ENCODE measurements around the gene MPP2.
"Not testable (repeated sequence)": the region's sequence is repeated elsewhere in the genome, so short reads cannot be mapped to it uniquely, and the experiment has no call there.

MPP2 gene, protein sequence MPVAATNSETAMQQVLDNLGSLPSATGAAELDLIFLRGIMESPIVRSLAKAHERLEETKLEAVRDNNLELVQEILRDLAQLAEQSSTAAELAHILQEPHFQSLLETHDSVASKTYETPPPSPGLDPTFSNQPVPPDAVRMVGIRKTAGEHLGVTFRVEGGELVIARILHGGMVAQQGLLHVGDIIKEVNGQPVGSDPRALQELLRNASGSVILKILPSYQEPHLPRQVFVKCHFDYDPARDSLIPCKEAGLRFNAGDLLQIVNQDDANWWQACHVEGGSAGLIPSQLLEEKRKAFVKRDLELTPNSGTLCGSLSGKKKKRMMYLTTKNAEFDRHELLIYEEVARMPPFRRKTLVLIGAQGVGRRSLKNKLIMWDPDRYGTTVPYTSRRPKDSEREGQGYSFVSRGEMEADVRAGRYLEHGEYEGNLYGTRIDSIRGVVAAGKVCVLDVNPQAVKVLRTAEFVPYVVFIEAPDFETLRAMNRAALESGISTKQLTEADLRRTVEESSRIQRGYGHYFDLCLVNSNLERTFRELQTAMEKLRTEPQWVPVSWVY

DNA sequence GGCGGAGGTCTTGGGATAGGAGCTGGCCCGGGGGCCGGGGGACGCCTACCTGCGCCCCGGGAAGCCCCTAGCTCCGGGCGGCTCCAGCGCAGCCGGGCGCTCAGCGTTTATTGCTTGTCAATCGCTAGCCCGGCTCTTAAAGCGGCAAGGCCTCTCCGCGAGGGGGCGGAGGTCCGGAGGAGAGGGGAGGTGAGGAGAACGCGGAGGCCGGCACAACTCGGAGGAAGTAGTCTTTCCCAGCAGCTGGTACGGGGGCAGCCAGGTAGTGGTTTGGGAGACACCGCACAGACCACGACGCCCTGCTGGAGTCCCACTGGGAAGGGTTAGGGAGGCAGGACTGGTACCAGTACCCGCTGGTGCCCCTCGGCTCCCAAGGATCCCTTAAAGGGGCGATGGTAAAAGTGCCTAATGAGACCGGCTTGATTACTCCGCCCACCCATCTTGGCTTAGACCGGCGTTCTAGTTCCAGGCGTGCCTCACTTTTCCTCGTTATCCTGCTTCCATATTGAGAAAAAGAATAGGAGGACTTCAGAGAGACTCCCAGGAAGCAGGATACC, at the start of gene MPP2:
MPP2 (minus strand) TSS at position 112 of the 557 bp plus-strand sequence. CDS start 3,076 bp downstream, outside the sequence.
- DNase-seq: peak; percentile 93

DNA sequence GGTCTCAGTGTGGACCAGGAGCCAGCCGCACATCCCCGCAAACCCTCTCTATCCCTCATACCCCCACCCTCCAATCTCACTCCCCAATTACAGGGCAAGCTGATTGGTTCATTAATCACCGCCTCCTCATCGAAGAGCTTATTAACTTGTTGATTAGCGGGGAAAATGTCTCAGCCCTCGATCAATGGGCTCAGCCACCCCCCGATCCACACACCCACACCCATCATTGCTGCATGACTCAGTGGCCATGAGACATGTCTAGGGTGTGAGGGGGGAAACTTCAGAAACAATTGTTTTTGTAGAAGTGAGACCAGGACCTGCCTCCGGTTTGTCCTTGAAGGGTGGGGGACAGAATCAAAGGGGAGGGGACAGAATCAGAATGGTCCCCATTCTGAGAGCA, 48.9 kb upstream of the MPP2 start:
- no peak for DNase-seq

DNA sequence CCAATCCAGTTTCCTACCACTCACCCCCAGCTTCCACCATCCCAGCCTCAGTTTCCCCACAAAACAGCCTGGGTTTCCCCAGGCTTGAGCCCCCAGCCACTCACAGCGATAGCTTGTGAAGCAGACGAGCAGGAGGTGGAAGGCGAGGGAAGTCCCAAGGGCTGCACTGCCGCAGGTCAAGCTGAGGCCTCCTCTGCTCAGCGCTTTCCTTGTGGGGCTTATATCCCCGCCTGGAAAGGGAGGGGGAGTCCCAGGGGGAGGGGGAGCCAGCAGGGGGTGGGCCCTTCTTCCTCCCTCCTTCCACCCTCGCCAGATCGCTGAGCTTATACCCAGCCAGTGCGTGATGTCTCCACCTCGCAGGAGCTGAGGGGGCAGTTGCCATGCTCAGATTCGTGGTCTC, 46.4 kb upstream of the MPP2 start, which contains the start of gene PYY:
PYY (minus strand) TSS at position 195 of the 400 bp plus-strand sequence. CDS start 457 bp downstream, outside the sequence.
- peak; percentile 74 for DNase-seq

DNA sequence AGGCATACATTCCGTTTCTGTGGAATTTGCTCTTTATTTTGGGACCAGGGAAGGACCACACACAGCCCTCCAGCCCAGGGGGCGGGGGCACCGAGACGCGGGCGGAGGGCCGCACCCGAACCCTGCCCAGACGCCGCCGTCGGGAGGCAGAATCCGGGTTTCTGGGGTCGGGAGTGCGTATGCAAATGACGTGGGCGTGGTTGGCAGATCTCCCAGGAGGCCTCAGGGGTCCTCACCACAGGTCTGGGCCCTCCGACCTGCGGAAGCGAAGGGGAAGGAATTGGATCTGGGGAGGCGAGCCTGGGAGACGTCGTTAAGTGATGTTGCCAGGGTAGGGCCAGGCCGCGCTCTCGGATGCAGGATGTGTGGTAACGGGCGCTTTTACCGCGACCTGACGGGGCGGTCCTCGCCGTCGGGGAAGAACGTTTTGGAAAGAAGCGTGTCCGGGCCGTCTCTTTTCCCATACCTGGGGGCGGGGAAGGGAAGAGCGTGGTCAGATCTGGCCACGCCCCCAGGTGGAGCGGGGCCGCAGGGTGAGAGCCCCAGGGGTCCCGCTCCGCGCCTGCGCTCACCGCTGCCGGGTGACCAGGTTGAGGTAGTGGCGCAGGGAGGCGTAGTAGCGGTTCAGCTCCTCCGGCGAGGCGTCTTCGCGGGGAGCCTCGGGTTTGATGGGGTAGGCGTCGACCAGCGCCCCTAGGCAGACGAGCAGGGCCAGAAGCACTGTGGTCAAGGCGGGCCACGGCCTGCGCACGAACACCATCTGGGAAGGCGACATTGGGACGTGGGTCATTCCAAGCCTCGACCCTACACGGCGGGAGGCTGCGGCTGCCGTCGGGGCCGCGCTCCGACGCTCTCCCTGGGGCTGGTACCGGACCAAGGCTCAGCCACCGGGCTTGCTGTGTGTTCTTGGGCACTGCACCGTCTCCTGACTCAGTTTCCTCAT, 45.7 kb upstream of the MPP2 start:
- peak; percentile 90 for DNase-seq

DNA sequence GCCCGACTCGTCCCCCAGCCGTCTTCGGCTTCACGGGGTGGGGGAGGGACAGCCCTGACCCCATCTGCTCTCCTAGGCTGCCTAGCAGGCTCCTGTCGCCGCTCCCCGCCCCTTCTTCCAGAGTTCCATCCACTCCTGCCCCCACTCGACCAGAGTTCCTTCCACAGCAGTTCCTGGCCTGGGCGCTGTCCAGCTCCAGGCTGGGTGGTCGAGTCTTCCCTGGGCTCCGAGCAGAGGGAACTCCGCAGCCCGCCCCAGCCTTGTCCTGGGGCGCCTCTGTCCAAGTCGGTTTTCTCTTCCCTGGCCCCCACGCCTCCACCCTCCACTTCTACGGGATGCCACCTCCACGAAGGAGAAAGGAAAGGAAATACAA, 45.0 kb upstream of the MPP2 start:
- peak; percentile 88 for DNase-seq

DNA sequence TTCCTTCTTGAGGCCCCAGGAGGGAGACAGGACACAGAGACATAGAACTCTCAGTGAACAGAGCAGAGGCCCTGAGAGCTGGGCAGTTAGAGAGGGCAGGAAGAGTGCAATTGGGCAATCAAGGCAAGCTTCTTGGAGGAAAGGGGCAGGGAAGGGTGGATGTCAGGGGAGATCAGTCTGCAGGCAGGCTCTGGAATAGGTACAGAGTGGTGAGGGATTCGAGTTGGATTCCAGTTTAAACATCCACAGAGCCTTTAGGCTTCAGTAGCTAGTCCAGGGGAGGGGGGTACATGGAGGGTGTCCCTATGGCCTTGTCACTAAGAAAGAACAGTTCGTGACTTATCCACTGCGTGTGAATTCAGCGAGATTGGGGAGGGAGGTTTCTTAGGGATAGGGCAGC, 44.4 kb upstream of the MPP2 start:
- DNase-seq: no peak

DNA sequence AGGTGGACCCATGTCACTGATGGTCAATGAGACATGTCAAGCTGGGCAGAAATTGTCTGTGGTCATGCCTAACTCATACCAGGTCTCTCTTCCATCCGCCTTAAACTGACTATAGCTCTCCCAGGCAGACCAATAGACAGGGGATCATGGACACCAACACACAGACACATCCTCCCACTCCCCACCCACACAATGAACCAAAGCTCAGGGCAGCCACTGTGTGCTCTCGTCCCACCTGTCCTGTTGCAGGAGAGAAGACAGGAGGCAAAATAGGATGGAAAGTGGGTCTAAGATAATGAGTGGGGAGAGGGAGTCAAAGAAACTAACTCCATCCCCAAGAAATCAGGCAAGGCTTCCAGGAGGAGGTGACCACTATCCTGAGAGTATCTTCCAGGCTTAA, 43.2 kb upstream of the MPP2 start:
- DNase-seq: no peak

DNA sequence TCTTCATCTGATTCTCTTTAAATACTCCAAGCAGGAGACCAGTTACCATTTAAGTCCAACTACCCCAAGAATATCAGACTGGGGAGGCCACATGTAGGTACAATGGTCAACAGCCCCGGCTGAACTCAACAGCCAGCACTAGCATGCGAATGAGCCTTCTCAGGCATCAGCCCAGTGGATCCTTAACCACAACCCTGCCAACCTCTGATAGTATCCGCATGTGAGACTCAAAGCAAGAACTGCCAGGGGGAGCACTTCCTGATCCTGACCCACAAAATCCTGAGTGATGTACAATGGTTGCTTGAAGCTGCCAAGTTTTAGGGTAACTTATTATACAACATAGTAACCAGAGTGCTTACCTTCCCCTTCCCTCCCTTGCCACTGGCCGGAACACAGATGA, 42.4 kb upstream of the MPP2 start:
- DNase-seq: no peak

DNA sequence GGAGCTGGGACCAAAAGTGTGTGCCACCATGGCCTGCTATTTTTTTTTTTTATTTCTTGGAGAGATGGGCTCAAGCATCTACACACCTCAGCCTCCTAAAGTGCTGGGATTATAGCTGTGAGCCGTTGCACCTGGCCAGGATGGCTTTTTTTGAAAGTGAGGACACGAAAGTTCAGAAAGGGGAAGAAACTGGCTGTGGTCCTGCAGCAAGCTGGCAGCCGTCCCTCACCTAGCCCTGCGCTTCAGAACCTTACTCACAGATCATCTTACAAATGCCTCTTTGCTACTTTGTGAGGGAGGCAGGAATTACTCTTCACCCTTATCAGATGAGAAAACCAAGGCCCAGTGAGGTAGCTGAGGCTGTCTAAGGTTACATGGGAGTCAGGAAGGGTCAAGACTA, 39.4 kb upstream of the MPP2 start:
- no peak for DNase-seq

DNA sequence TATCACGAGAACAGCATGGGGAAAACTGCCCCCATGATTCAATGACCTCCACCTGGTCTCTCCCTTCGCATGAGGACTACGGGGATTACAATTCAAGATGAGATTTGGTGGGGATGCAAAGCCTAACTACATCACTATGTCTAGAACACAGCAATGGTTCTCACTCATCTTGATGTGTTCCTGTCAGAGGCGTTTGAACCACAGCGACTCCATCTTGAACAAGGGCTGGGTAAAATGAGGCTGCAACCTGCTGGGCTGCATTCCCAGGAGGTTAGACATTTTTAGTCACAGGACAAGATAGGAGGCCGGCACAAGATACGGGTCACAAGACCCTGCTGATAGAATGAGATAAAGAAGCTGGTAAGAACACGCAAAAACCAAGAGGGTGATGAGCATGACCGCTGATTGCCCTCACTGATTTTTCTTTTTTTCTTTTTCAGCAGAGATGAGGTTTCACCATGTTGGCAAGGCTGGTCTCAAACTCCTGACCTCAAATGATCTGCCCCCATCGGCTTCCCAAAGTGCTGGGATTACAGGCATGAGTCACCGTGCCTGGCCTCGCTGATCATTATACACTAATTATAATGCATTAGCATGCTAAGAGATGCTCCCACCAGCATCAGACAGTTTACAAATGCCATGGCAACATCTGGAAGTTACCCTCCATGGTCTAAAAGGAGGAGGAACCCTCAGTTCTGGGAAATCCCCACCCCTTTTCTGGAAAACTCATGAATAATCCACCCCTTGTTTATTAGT, 37.9 kb upstream of the MPP2 start:
- DNase-seq: no peak

DNA sequence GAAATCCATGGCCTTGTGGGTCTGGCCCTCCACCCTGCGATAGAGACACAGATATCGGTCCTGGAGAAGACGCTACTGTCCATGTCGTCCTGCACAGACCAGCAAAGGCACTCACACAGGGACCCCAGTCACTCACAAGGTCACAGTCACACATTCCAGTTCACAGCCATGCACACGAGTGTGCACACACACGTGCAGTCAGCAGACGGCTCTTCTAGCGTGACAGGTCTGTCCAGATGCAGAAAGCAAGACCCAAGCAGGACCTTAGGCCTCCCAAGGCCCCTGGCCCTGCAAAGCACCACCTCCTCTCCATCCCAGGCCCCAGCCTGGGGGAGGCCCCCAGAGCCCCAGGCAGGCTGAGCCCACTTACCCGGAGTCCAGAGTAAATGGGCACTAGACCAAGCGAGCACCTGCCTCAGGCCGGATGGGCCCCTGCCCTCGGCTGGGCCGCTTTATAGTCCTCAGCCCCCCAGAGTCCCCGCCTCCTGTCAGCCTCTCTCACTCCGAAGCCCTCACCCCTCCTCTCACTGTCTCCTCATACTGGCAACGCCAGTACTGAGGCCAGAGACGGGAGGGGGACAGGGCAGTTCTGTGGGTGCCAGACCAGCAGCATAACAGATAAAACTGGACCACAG, 34.8 kb upstream of the MPP2 start, which contains the start of gene PPY:
PPY (minus strand) TSS at position 426 of the 635 bp plus-strand sequence. CDS start 822 bp downstream, outside the sequence.
- DNase-seq: no peak

DNA sequence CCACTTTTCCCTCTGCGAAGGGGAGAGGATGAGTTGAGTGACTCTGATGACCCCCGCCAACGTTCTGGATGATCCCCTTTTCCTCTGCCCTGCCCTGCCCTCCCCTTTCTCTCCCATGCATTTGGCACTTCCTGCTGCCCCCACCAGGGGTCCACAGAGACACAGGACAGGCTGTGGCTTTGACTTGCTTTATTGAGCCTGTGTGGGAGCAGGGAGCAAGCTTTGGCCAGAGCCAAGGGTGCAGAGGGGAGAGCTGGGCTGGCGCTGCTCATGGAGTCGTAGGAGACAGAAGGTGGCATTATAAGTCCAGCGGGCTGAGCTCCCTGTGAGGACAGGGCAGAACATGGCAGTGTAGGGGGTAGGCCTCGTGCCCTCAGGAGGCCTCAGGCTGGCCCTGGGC, 33.3 kb upstream of the MPP2 start:
- peak; percentile 87 for DNase-seq

DNA sequence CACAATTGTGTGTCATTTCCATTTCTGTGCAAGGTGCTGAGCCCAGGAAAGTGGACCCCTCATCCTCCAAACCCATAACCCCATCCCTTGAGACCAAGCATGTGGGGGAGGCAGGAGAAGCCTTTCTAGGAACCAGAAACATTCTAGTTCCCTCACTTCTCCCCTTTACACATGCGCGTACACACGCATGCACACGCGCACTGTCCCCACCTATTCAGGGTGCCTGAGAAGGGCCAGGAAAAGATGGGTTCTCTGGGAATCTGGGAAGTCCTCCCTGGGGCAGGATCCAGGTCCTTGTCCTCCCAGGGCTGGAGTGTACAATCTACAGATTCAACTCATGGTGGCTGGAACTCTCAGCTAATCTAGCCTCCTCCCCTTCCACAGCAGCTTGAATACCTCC, 32.5 kb upstream of the MPP2 start:
- DNase-seq: no peak

DNA sequence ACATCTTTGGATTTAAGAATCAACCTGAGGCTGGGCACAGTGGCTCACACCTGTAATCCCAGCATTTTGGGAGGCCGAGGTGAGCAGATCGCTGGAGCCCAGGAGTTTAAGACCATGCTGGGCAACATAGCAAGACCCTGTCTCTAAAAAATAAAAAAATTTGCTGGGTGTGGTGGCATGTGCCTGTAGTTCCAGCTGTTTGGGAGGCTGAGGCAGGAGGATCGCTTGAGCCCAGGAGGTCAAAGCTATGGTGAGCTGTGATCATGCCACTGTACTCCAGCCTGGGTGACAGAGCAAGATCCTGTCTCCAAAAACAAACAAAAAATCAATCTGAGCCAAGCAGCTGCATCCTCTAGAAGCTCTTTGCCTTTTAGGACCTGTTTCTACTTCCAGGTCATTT, 32.1 kb upstream of the MPP2 start:
- not testable (repeated sequence) for DNase-seq

DNA sequence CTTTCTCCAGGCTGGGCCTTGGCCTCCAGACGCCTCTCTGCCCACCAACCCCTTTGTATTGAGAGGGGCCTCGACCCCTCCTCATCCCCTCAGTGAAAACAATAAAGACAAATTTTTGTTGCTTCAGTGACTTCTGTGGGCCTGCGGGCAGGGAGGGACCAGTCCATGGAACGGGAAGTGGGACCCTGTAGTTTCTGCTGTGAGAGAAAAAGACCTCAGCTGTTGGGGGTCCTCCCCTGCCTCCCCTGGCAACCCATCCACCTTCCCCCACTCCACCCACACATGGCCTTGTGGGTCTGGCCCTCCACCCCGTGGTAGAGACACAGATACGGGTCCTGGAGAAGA, 31.5 kb upstream of the MPP2 start:
- DNase-seq: no peak

DNA sequence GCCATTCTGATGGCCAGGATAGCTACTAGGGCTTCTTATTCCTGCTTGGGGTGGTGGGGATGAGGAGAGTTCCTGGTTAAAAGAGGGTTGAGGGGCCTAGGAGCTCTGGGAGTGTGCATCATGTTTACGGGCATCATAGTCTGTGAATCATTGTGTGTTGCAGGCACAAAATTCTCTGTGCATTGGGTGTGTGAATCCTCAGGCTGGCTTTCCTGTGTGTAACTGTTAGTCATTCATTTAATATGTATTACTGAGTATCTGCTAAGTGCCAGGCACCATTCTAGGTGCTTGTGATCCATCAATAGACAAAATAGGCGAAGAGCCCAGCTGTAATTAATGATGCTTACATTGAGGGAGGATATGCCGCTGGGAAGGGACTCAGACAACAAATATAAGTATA, 29.1 kb upstream of the MPP2 start:
- DNase-seq: no peak

DNA sequence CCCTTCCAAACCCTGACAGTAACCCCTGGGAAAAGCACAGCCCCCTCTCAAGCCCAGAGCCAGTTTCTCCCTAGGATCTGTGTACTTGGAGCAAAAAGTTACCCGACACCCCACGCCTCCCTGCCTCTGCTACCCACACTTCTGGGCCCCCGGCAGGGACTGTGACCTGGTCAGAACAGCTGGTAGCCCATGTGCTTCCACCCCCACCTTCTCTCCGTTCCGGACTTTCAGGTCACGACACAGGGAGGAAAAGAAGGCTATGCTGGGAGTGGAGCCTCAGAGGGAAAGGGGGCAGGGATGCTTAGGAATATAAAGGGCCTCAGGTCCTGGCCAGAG, 28.6 kb upstream of the MPP2 start:
- no peak for DNase-seq

DNA sequence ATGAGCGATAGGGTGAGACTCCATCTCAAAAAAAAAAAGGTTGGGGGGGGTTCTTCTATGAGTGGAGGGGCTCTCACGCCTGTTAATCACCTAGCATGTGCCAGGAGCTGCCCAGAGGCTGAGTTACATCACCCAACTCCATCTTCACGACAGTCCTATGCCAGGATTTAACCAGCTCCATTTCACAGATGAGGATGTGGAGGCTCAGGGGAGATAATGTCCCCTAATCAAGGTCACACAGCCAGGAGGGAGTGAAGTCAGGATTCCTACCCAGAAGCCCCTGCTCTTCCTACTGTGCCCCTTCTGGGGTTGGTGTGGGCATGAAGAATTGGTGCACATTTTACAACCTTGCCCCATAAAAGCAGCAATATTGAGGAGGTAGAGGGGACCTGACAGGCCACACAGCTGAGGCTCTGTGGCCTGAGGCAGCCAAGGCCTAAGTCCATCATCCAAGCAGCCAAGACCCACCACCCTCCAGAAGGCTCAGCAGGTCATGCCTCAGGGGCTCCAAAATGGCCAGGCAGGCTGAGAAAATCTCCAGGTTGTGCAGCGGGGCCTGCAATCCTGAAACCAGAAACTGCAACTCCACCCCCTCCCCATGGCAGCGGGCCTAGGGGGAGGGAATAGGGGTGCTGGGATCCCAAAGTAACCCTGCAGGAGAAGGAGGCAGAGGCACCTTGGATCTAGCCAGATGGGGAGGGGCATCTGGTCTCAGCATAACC, 28.0 kb upstream of the MPP2 start:
- DNase-seq: no peak

DNA sequence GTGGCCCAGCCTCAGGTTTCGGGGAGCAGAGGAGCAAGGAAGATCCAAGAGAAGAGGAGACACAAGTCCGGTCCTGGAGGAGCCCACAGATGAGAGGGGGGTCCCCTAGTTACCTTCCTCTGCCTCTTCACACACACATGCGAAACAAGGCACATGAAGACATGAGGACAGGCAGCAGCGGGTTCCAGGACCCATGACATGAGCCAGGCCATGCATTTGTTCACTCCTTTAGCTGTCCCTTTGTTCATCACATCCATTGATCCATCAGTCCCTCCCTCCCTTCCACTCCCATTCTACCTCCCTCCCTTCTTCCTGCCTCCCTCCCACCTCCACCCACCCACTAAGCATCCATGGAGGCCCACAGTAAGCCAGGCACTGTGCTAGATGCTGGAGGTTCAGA, 25.6 kb upstream of the MPP2 start:
- DNase-seq: no peak

DNA sequence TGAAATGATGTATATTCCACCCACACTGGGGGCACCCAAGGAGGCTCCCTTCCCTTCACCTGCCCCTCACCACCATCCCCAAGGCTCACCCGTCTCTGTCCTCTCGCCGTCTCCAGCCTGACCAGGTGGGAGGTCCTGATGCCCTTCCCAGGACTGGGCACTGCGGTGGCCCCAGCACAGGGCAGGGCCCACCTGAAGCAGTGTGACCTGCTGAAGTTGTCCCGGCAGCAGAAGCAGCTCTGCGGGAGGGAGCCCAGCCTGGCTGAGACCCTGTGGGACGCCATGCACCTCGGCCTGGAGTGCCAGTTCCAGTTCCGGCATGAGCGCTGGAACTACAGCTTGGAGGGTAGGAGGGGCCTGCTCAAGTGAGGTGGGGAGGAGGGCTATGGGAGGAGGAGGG, 25.0 kb upstream of the MPP2 start:
- DNase-seq: no peak

DNA sequence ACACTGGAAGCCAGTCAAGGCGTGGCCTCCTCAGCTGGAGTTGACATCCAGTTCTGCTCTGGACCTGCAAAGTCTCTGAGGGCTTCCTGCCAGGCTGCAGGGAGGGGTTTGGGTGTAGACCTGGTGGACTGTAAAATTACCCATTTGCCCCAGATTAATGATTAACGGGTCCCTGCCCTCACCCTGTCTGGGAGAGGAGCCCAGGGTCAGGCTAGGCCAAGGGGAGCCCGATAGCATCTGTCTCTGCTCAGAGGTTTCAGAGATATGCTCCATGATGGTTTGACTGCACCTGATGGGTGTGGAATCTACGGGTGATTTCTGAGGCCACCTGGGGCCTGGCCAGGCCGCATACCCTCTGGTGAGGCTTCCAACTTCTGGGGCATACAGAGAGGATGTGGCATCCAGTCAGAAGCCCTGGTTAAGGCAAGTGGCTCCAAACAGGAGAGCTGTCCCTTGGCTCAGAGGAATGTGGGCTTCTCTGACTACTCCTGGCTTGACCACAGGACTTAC, 23.8 kb upstream of the MPP2 start:
- no peak for DNase-seq

Data from NCI-H82 (cell line).